Fibroblast of villous mesenchyme (primary cell): ENCODE data around the gene DMAP1. TPM values are rescaled to one million over a fixed set of nuclear protein-coding genes. Genes with fewer than 3 reads are reported as not detected.

Experiments used
- DNase-seq: peaks from one replicate; pipeline ENCODE4 v3.0.0-alpha.2; 2010; ENCODE audit warnings: low read depth
- H3K4me3 ChIP-seq: 2 replicates; pipeline ENCODE4 v1.5.1; 2011; ENCODE audit warnings: low read depth, mild to moderate bottlenecking, low read length
- CTCF ChIP-seq: IDR thresholded peaks from 2 replicates; pipeline ENCODE4 v1.5.1; 2012; ENCODE audit warnings: low read depth, mild to moderate bottlenecking, low read length; ENCODE audit not compliant: insufficient read depth
- small RNA-seq: library from RNA; depleted of rRNA; stranded (forward); fragments of <200 nt; gene quantifications from one replicate; pipeline ENCODE3, GENCODE V24; 2012
- total RNA-seq: library from RNA; depleted of rRNA; stranded (reverse); fragments of >200 nt; gene quantifications from 2 replicates; pipeline ENCODE4 v1.2.3, GENCODE V29; 2012

The DMAP1 gene
- total RNA-seq, 1 donor = 14.7 TPM

- H3K4me3 ChIP-seq = no peak overlapping the region
- TF ChIP-seq CTCF = no peak
- no peak for DNase-seq
Observed at GRCh38 chr1:44268054-44268453, 54.8 kb downstream of the DMAP1 start.

Small RNA genes within 50 kb of the gene (small RNA-seq; reads per million reads assigned to genes)
- gene AL035417.1 = not detected

Other genes starting within 250 kb of the DMAP1 start
- gene DPH2, start 243.5 kb upstream of the DMAP1 start, total RNA-seq = 18.6 and 22.5 TPM in 2 replicates
- 76.0 and 104 TPM in 2 replicates for gene ATP6V0B, start 238.5 kb upstream of the DMAP1 start, total RNA-seq
- 57.4 and 91.5 TPM in 2 replicates for gene B4GALT2, start 234.3 kb upstream of the DMAP1 start, total RNA-seq
- 3.5 and 4.7 TPM in 2 replicates for gene CCDC24, start 221.9 kb upstream of the DMAP1 start, total RNA-seq
- gene SLC6A9, start 182.0 kb upstream of the DMAP1 start, total RNA-seq = 11.7 and 15.1 TPM in 2 replicates
- gene KLF17, start 94.7 kb upstream of the DMAP1 start, total RNA-seq = under 0.01 TPM in 2 replicates
- gene KLF18, start 71.8 kb upstream of the DMAP1 start, total RNA-seq = not detected in 2 replicates
- gene ERI3, start 141.8 kb downstream of the DMAP1 start, total RNA-seq = 47.9 and 50.9 TPM in 2 replicates
- 47.5 and 54.8 TPM in 2 replicates for gene RNF220, start 191.8 kb downstream of the DMAP1 start, total RNA-seq